Measurements from ENCODE around the gene PIH1D1. TPM values are rescaled to one million over a fixed set of nuclear protein-coding genes. Genes with fewer than 3 reads are reported as not detected.

Gene PIH1D1
- total and polyA plus RNA-seq, 2 of the 8 experiments (the other 6 are each of a cell fraction or from before 2014, with no cell fraction given), result 146 to 195 TPM

- TF ChIP-seq, protein P1, sequence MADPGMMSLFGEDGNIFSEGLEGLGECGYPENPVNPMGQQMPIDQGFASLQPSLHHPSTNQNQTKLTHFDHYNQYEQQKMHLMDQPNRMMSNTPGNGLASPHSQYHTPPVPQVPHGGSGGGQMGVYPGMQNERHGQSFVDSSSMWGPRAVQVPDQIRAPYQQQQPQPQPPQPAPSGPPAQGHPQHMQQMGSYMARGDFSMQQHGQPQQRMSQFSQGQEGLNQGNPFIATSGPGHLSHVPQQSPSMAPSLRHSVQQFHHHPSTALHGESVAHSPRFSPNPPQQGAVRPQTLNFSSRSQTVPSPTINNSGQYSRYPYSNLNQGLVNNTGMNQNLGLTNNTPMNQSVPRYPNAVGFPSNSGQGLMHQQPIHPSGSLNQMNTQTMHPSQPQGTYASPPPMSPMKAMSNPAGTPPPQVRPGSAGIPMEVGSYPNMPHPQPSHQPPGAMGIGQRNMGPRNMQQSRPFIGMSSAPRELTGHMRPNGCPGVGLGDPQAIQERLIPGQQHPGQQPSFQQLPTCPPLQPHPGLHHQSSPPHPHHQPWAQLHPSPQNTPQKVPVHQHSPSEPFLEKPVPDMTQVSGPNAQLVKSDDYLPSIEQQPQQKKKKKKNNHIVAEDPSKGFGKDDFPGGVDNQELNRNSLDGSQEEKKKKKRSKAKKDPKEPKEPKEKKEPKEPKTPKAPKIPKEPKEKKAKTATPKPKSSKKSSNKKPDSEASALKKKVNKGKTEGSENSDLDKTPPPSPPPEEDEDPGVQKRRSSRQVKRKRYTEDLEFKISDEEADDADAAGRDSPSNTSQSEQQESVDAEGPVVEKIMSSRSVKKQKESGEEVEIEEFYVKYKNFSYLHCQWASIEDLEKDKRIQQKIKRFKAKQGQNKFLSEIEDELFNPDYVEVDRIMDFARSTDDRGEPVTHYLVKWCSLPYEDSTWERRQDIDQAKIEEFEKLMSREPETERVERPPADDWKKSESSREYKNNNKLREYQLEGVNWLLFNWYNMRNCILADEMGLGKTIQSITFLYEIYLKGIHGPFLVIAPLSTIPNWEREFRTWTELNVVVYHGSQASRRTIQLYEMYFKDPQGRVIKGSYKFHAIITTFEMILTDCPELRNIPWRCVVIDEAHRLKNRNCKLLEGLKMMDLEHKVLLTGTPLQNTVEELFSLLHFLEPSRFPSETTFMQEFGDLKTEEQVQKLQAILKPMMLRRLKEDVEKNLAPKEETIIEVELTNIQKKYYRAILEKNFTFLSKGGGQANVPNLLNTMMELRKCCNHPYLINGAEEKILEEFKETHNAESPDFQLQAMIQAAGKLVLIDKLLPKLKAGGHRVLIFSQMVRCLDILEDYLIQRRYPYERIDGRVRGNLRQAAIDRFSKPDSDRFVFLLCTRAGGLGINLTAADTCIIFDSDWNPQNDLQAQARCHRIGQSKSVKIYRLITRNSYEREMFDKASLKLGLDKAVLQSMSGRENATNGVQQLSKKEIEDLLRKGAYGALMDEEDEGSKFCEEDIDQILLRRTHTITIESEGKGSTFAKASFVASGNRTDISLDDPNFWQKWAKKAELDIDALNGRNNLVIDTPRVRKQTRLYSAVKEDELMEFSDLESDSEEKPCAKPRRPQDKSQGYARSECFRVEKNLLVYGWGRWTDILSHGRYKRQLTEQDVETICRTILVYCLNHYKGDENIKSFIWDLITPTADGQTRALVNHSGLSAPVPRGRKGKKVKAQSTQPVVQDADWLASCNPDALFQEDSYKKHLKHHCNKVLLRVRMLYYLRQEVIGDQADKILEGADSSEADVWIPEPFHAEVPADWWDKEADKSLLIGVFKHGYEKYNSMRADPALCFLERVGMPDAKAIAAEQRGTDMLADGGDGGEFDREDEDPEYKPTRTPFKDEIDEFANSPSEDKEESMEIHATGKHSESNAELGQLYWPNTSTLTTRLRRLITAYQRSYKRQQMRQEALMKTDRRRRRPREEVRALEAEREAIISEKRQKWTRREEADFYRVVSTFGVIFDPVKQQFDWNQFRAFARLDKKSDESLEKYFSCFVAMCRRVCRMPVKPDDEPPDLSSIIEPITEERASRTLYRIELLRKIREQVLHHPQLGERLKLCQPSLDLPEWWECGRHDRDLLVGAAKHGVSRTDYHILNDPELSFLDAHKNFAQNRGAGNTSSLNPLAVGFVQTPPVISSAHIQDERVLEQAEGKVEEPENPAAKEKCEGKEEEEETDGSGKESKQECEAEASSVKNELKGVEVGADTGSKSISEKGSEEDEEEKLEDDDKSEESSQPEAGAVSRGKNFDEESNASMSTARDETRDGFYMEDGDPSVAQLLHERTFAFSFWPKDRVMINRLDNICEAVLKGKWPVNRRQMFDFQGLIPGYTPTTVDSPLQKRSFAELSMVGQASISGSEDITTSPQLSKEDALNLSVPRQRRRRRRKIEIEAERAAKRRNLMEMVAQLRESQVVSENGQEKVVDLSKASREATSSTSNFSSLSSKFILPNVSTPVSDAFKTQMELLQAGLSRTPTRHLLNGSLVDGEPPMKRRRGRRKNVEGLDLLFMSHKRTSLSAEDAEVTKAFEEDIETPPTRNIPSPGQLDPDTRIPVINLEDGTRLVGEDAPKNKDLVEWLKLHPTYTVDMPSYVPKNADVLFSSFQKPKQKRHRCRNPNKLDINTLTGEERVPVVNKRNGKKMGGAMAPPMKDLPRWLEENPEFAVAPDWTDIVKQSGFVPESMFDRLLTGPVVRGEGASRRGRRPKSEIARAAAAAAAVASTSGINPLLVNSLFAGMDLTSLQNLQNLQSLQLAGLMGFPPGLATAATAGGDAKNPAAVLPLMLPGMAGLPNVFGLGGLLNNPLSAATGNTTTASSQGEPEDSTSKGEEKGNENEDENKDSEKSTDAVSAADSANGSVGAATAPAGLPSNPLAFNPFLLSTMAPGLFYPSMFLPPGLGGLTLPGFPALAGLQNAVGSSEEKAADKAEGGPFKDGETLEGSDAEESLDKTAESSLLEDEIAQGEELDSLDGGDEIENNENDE (IDR thresholded peaks at IDR 0.05; ENCODE audit: insufficient replicate concordance, low read length), result no peak
- no peak for TF ChIP-seq CHD1 (IDR thresholded peaks at IDR 0.05; ENCODE audit: low read depth, low read length)
- TF ChIP-seq RBBP5 (IDR thresholded peaks at IDR 0.05; ENCODE audit: borderline replicate concordance, low read depth, low read length), result peak; percentile 68; the same call in 1 of the 2 replicates
- no peak for TF ChIP-seq CEBPB (IDR thresholded peaks at IDR 0.05; ENCODE audit: low read depth, low read length)
- TF ChIP-seq SP2 (IDR thresholded peaks at IDR 0.05; ENCODE audit: low read length), result no peak
- no peak for TF ChIP-seq PHF8 (conservative IDR thresholded peaks at IDR 0.05; ENCODE audit: low read depth, low read length)
- TF ChIP-seq RAD21 (IDR thresholded peaks at IDR 0.05 in 1 of 2, conservative IDR thresholded peaks at IDR 0.05 in 1 of 2; ENCODE audit: low read depth in 2 of 2, low read length in 2 of 2), result peak; percentile 45 to 65
- TF ChIP-seq POLR2A (IDR thresholded peaks at IDR 0.05; ENCODE audit: control extremely low read depth in 1 of 2, low read depth in 2 of 2, low read length in 2 of 2), result no peak
- no peak for TF ChIP-seq SIRT6 (IDR thresholded peaks at IDR 0.05; ENCODE audit: low read length)
- TF ChIP-seq POLR2AphosphoS5 (IDR thresholded peaks at IDR 0.05; ENCODE audit: low read depth, low read length), result no peak
- peak; percentile 52 for TF ChIP-seq EZH2 (IDR thresholded peaks at IDR 0.05; ENCODE audit: low read depth, low read length, severe bottlenecking)
Measured at GRCh38 chr19:49422407-49423070, 29.1 kb downstream of the PIH1D1 start (continued).

Measured in H1 (cell line).